PFSK-1 (cell line): ENCODE measurements around the gene PTPRO.

ENCODE experiments used
- FOXP2 ChIP-seq: optimal IDR thresholded peaks from 2 replicates; pipeline ENCODE3; 2011; ENCODE audit warnings: borderline replicate concordance, control low read depth, inconsistent platforms; ENCODE audit not compliant: insufficient read depth; ENCODE audit errors: extremely low read length, extremely low read depth
- POLR2AphosphoS5 ChIP-seq: IDR thresholded peaks from 2 replicates; pipeline ENCODE4 v1.6.1; 2012; ENCODE audit warnings: low read depth, mild to moderate bottlenecking, control low read depth, low read length, moderate library complexity
- REST ChIP-seq, 2 experiments: IDR thresholded peaks; 2 replicates each; pipeline versions ENCODE4 v1.6.1 to v1.8.0; 2011 to 2012; ENCODE audit warnings: low read depth in 2 of 2, low read length in 2 of 2, control low read depth in 1 of 2, inconsistent platforms in 1 of 2, mild to moderate bottlenecking in 1 of 2, moderate library complexity in 1 of 2; ENCODE audit not compliant: insufficient read depth in 1 of 2
- SIN3A ChIP-seq: IDR thresholded peaks from 2 replicates; pipeline ENCODE4 v1.6.1; 2012; ENCODE audit warnings: mild to moderate bottlenecking, low read length, moderate library complexity, borderline replicate concordance; ENCODE audit not compliant: insufficient read depth
- TAF1 ChIP-seq: IDR thresholded peaks from 2 replicates; pipeline ENCODE4 v1.6.1; 2012; ENCODE audit warnings: low read length, control low read depth, borderline replicate concordance; ENCODE audit not compliant: insufficient read depth

The PTPRO gene

GRCh38 chr12:15278816-15279658 is 43.3 kb upstream of the PTPRO start:
- TF ChIP-seq TAF1 (no peak), POLR2AphosphoS5 (no peak), FOXP2 (no peak), SIN3A (no peak), REST (IDR thresholded peaks at IDR 0.05; ENCODE audit: insufficient read depth in 1 of 2, low read depth in 2 of 2, low read length in 2 of 2) (no peak; a peak in 1 of 4 replicates)

- TF ChIP-seq TAF1 (no peak), FOXP2 (no peak), SIN3A (no peak), POLR2AphosphoS5 (no peak), REST (IDR thresholded peaks at IDR 0.05; ENCODE audit: insufficient read depth in 1 of 2, low read depth in 2 of 2, low read length in 2 of 2) (no peak)
Observed at GRCh38 chr12:15280930-15281329, 41.4 kb upstream of the PTPRO start.

- TF ChIP-seq FOXP2 = no peak
- no peak for TF ChIP-seq REST (IDR thresholded peaks at IDR 0.05; ENCODE audit: insufficient read depth in 1 of 2, low read depth in 2 of 2, low read length in 2 of 2)
- no peak for TF ChIP-seq TAF1
- no peak for TF ChIP-seq POLR2AphosphoS5
- TF ChIP-seq SIN3A = no peak
Observed at GRCh38 chr12:15289192-15289591, 33.1 kb upstream of the PTPRO start.

- TF ChIP-seq POLR2AphosphoS5 = no peak
- TF ChIP-seq TAF1 = no peak
- no peak for TF ChIP-seq REST (IDR thresholded peaks at IDR 0.05; ENCODE audit: insufficient read depth in 1 of 2, low read depth in 2 of 2, low read length in 2 of 2)
- TF ChIP-seq FOXP2 = no peak
- TF ChIP-seq SIN3A = no peak
Observed at GRCh38 chr12:15293731-15294130, 28.6 kb upstream of the PTPRO start.
